HepG2 (cell line): ENCODE results near the gene RHOBTB3. TPM values are rescaled to one million over a fixed set of nuclear protein-coding genes. Genes with fewer than 3 reads are reported as not detected.

Experiments used
- ZMYM2 ChIP-seq: sonication (generic); formaldehyde crosslinking; IDR thresholded peaks from 2 replicates; pipeline ENCODE4 v1.8.0; 2022; ENCODE audit warnings: mild to moderate bottlenecking, missing genetic modification reagents
- ZNF609 ChIP-seq: sonication (generic); formaldehyde crosslinking; IDR thresholded peaks from 2 replicates; pipeline ENCODE4 v1.4.0; 2020; ENCODE audit warnings: mild to moderate bottlenecking, missing genetic modification reagents, borderline replicate concordance
- ZNF691 ChIP-seq: sonication (generic); formaldehyde crosslinking; IDR thresholded peaks from 2 replicates; pipeline ENCODE4 v1.4.0; 2020; ENCODE audit warnings: missing genetic modification reagents, low read depth, mild to moderate bottlenecking, borderline replicate concordance
- polyA plus RNA-seq, 8 experiments: library from polyadenylated mRNA; depleted of rRNA in 3 of 8; stranded (reverse) in 7 of 8; unstranded in 1 of 8; fragments of >200 nt; fragmentation: Illumina TruSeq in 4 of 8; extraction: Trizol in 4 of 8; gene quantifications; 2 replicates each; pipeline versions ENCODE4 v1.2.1 to v1.2.3, GENCODE V29; 2011 to 2016; ENCODE audit warnings: low read depth in 4 of 8, missing spikeins in 1 of 8, mixed read lengths in 1 of 8; ENCODE audit not compliant: insufficient read depth in 1 of 8
- total RNA-seq, 5 experiments: library from RNA; depleted of rRNA; stranded (reverse); fragments of >200 nt; fragmentation: Illumina TruSeq; extraction: Trizol; gene quantifications; 2 replicates each; pipeline ENCODE4 v1.2.3, GENCODE V29; 2016; ENCODE audit warnings: low read depth in 1 of 5
- TF ChIP-seq, protein P1 (sequence below), 2 experiments: fragments of 450-650 bp in 1 of 2; sonication (generic) in 1 of 2; formaldehyde crosslinking in 1 of 2; IDR thresholded peaks; 2 replicates each; pipeline versions ENCODE4 v1.6.1 to v1.8.0; 2016 to 2022; ENCODE audit warnings: antibody characterized with exemption in 1 of 2, mild to moderate bottlenecking in 1 of 2, missing genetic modification reagents in 1 of 2

Gene RHOBTB3
- total and polyA plus RNA-seq, 2 of the 13 experiments (the other 11 are each of a cell fraction or from before 2014, with no cell fraction given), result 31.6 to 35.4 TPM

- TF ChIP-seq, protein P1, sequence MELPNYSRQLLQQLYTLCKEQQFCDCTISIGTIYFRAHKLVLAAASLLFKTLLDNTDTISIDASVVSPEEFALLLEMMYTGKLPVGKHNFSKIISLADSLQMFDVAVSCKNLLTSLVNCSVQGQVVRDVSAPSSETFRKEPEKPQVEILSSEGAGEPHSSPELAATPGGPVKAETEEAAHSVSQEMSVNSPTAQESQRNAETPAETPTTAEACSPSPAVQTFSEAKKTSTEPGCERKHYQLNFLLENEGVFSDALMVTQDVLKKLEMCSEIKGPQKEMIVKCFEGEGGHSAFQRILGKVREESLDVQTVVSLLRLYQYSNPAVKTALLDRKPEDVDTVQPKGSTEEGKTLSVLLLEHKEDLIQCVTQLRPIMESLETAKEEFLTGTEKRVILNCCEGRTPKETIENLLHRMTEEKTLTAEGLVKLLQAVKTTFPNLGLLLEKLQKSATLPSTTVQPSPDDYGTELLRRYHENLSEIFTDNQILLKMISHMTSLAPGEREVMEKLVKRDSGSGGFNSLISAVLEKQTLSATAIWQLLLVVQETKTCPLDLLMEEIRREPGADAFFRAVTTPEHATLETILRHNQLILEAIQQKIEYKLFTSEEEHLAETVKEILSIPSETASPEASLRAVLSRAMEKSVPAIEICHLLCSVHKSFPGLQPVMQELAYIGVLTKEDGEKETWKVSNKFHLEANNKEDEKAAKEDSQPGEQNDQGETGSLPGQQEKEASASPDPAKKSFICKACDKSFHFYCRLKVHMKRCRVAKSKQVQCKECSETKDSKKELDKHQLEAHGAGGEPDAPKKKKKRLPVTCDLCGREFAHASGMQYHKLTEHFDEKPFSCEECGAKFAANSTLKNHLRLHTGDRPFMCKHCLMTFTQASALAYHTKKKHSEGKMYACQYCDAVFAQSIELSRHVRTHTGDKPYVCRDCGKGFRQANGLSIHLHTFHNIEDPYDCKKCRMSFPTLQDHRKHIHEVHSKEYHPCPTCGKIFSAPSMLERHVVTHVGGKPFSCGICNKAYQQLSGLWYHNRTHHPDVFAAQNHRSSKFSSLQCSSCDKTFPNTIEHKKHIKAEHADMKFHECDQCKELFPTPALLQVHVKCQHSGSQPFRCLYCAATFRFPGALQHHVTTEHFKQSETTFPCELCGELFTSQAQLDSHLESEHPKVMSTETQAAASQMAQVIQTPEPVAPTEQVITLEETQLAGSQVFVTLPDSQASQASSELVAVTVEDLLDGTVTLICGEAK (IDR thresholded peaks at IDR 0.05), result no peak
- TF ChIP-seq, protein P1 (CRISPR knock-in tag; IDR thresholded peaks at IDR 0.05), result peak; percentile 43; the same call in 1 of the 2 replicates
- TF ChIP-seq ZNF609 (CRISPR knock-in tag), result peak; percentile 64; the same call in 1 of the 2 replicates
- TF ChIP-seq ZNF691 (CRISPR knock-in tag), result peak; percentile 80; the same call in 1 of the 2 replicates
- TF ChIP-seq ZMYM2, result peak; percentile 84; the same call in 1 of the 2 replicates
These were observed 96.1 kb downstream of the RHOBTB3 start (continued) for GRCh38 chr5:95826949-95827891.
